Ovary (tissue), 1 donor: ENCODE measurements around the gene SUMF1.

ENCODE experiments used
- EP300 ChIP-seq: sonication (generic); formaldehyde crosslinking; IDR thresholded peaks from one replicate; pipeline ENCODE4 v1.6.1; 2017; ENCODE audit warnings: antibody characterized with exemption
- POLR2A ChIP-seq: fragments of 450-650 bp; IDR thresholded peaks from one replicate; pipeline ENCODE4 v1.6.1; 2017; ENCODE audit warnings: antibody characterized with exemption, mild to moderate bottlenecking, moderate library complexity

GRCh38 chr3:4508048-4508981 is 41.2 kb upstream of the SUMF1 start:
- TF ChIP-seq POLR2A (no peak), EP300 (no peak)
